ENCODE results near the gene MDFI.

The MDFI gene

GRCh38 chr6:41602422-41602743 lies 35.9 kb upstream of the MDFI start:
- Histone ChIP-seq H3K36me3 (ENCODE audit: control insufficient read depth in 2 of 2, insufficient read depth in 2 of 2, low read length in 2 of 2) (peaks cover 2 to 4% of the 10 kb centered on the region in 2 donors), H3K27ac (ENCODE audit: low read depth in 2 of 2, low read length in 2 of 2) (peak overlapping the region in 1 of 2 donors; percentile 16), H3K27me3 (ENCODE audit: control insufficient read depth in 2 of 2, insufficient read depth in 2 of 2, low read length in 2 of 2) (peaks cover 0 to 5% of the 10 kb centered on the region in 2 donors), H3K9ac (ENCODE audit: low read depth in 1 of 2, low read length in 2 of 2) (no peak overlapping the region), H3K9me3 (ENCODE audit: control insufficient read depth in 2 of 2, low read length in 2 of 2) (no peaks in the 10 kb centered on the region), H3K4me3 (ENCODE audit: low read length in 2 of 2) (no peak overlapping the region), H3K4me1 (ENCODE audit: control insufficient read depth in 2 of 2, insufficient read depth in 2 of 2, low read length in 2 of 2) (peaks cover 16 to 17% of the 10 kb centered on the region in 2 donors)

GRCh38 chr6:41602864-41603608 lies 35.2 kb upstream of the MDFI start:
- Histone ChIP-seq H3K27ac (ENCODE audit: low read depth in 2 of 2, low read length in 2 of 2) (peak overlapping the region in 1 of 2 donors; percentile 16), H3K27me3 (ENCODE audit: control insufficient read depth in 2 of 2, insufficient read depth in 2 of 2, low read length in 2 of 2) (peaks cover 0 to 5% of the 10 kb centered on the region in 2 donors), H3K4me3 (ENCODE audit: low read length in 2 of 2) (peak overlapping the region in 1 of 2 donors; percentile 50), H3K4me1 (ENCODE audit: control insufficient read depth in 2 of 2, insufficient read depth in 2 of 2, low read length in 2 of 2) (peaks cover 16 to 17% of the 10 kb centered on the region in 2 donors), H3K9me3 (ENCODE audit: control insufficient read depth in 2 of 2, low read length in 2 of 2) (no peaks in the 10 kb centered on the region), H3K36me3 (ENCODE audit: control insufficient read depth in 2 of 2, insufficient read depth in 2 of 2, low read length in 2 of 2) (peaks cover 0 to 4% of the 10 kb centered on the region in 2 donors), H3K9ac (ENCODE audit: low read depth in 1 of 2, low read length in 2 of 2) (peak overlapping the region; percentile 41 to 56)

DNA sequence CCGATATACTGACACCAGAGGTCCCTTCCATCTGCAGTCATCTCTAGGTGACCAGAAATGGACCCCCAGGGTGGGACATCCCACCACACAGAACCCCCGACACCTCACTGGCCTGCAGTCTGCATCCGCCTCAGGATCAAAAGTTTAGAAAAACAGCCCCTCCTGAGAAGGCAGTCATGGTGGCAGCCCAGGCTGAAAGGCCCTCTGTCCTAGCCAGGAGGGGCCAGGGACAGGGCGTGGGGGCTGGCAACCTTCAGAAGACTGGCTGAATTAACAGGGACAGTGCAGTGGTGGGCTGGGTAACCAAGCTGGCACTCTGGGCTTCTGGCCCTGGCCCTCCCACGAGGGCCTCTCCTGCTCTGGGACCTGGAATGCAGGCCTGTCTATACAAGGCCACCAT lies 34.3 kb upstream of the MDFI start:
- no peaks in the 10 kb centered on the region for H3K9me3 ChIP-seq (ENCODE audit: control insufficient read depth in 2 of 2, low read length in 2 of 2)
- H3K4me1 ChIP-seq (ENCODE audit: control insufficient read depth in 2 of 2, insufficient read depth in 2 of 2, low read length in 2 of 2), result peaks cover 16 to 17% of the 10 kb centered on the region in 2 donors
- no peak overlapping the region for H3K4me3 ChIP-seq (ENCODE audit: low read length in 2 of 2)
- H3K27me3 ChIP-seq (ENCODE audit: control insufficient read depth in 2 of 2, insufficient read depth in 2 of 2, low read length in 2 of 2), result peaks cover 0 to 5% of the 10 kb centered on the region in 2 donors
- no peak overlapping the region for H3K27ac ChIP-seq (ENCODE audit: low read depth in 2 of 2, low read length in 2 of 2)
- peaks cover 0 to under 1% of the 10 kb centered on the region in 2 donors for H3K36me3 ChIP-seq (ENCODE audit: control insufficient read depth in 2 of 2, insufficient read depth in 2 of 2, low read length in 2 of 2)
- no peak overlapping the region for H3K9ac ChIP-seq (ENCODE audit: low read depth in 1 of 2, low read length in 2 of 2)

- no peaks in the 10 kb centered on the region for H3K36me3 ChIP-seq (ENCODE audit: control insufficient read depth in 2 of 2, insufficient read depth in 2 of 2, low read length in 2 of 2)
- H3K27ac ChIP-seq (ENCODE audit: low read depth in 2 of 2, low read length in 2 of 2), result no peak overlapping the region
- H3K4me1 ChIP-seq (ENCODE audit: control insufficient read depth in 2 of 2, insufficient read depth in 2 of 2, low read length in 2 of 2), result peaks cover 16 to 17% of the 10 kb centered on the region in 2 donors
- H3K9ac ChIP-seq (ENCODE audit: low read depth in 1 of 2, low read length in 2 of 2), result no peak overlapping the region
- no peaks in the 10 kb centered on the region for H3K9me3 ChIP-seq (ENCODE audit: control insufficient read depth in 2 of 2, low read length in 2 of 2)
- H3K27me3 ChIP-seq (ENCODE audit: control insufficient read depth in 2 of 2, insufficient read depth in 2 of 2, low read length in 2 of 2), result peaks cover 0 to 5% of the 10 kb centered on the region in 2 donors
- no peak overlapping the region for H3K4me3 ChIP-seq (ENCODE audit: low read length in 2 of 2)
These were observed 32.6 kb upstream of the MDFI start for GRCh38 chr6:41605649-41606048.

DNA sequence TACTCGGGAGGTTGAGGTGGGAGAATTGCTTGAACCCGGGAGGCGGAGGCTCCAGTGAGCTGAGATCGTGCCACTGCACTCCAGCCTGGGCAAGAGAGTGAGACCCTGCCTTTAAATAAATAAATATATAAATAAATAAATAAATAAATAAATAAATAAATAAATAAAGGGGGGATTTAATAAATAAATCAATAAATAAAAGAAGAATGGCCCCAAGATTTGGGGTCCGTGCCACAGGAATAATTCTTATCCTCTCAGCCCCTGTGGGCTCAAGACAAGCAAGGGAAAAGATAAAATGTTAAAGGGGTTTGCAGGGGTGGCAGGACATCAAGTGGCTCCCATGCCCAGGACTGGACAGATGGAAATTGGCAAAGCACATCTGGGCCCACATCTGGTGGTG lies 31.2 kb upstream of the MDFI start:
- Histone ChIP-seq H3K4me1 (ENCODE audit: control insufficient read depth in 2 of 2, insufficient read depth in 2 of 2, low read length in 2 of 2) (peaks cover 13% of the 10 kb centered on the region in 2 donors), H3K9me3 (ENCODE audit: control insufficient read depth in 2 of 2, low read length in 2 of 2) (no peaks in the 10 kb centered on the region), H3K4me3 (ENCODE audit: low read length in 2 of 2) (no peak overlapping the region), H3K27me3 (ENCODE audit: control insufficient read depth in 2 of 2, insufficient read depth in 2 of 2, low read length in 2 of 2) (peaks cover 0 to 5% of the 10 kb centered on the region in 2 donors), H3K27ac (ENCODE audit: low read depth in 2 of 2, low read length in 2 of 2) (no peak overlapping the region), H3K9ac (ENCODE audit: low read depth in 1 of 2, low read length in 2 of 2) (no peak overlapping the region), H3K36me3 (ENCODE audit: control insufficient read depth in 2 of 2, insufficient read depth in 2 of 2, low read length in 2 of 2) (no peaks in the 10 kb centered on the region)

DNA sequence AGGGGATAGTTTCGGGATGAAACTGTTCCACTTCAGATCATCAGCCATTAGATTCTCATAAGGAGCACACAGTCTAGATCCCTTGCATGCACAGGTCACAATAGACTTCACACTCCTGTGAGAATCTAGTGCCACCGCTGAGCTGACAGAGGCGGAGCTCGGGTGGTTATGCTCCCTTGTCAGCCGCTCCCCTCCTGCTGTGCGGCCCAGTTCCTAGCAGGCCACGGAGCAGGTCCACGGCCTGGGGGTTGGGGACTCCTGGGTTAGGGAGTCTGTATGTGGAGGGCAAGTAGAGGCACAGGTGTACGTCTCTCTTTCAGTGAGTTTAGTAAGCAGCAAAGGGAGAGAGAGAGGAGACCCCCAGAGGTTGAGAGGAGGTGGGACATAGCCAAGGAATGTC lies 30.5 kb upstream of the MDFI start:
- Histone ChIP-seq H3K9me3 (ENCODE audit: control insufficient read depth in 2 of 2, low read length in 2 of 2) (peaks cover 0 to 4% of the 10 kb centered on the region in 2 donors), H3K4me3 (ENCODE audit: low read length in 2 of 2) (no peak overlapping the region), H3K4me1 (ENCODE audit: control insufficient read depth in 2 of 2, insufficient read depth in 2 of 2, low read length in 2 of 2) (peaks cover 6% of the 10 kb centered on the region in 2 donors), H3K9ac (ENCODE audit: low read depth in 1 of 2, low read length in 2 of 2) (no peak overlapping the region), H3K27me3 (ENCODE audit: control insufficient read depth in 2 of 2, insufficient read depth in 2 of 2, low read length in 2 of 2) (peaks cover 0 to 5% of the 10 kb centered on the region in 2 donors), H3K36me3 (ENCODE audit: control insufficient read depth in 2 of 2, insufficient read depth in 2 of 2, low read length in 2 of 2) (no peaks in the 10 kb centered on the region), H3K27ac (ENCODE audit: low read depth in 2 of 2, low read length in 2 of 2) (no peak overlapping the region)

GRCh38 chr6:41608443-41609151 lies 29.7 kb upstream of the MDFI start:
- H3K27me3 ChIP-seq (ENCODE audit: control insufficient read depth in 2 of 2, insufficient read depth in 2 of 2, low read length in 2 of 2), result peaks cover 0 to 5% of the 10 kb centered on the region in 2 donors
- no peaks in the 10 kb centered on the region for H3K36me3 ChIP-seq (ENCODE audit: control insufficient read depth in 2 of 2, insufficient read depth in 2 of 2, low read length in 2 of 2)
- no peak overlapping the region for H3K4me3 ChIP-seq (ENCODE audit: low read length in 2 of 2)
- no peaks in the 10 kb centered on the region for H3K4me1 ChIP-seq (ENCODE audit: control insufficient read depth in 2 of 2, insufficient read depth in 2 of 2, low read length in 2 of 2)
- no peak overlapping the region for H3K9ac ChIP-seq (ENCODE audit: low read depth in 1 of 2, low read length in 2 of 2)
- peaks cover 0 to 7% of the 10 kb centered on the region in 2 donors for H3K9me3 ChIP-seq (ENCODE audit: control insufficient read depth in 2 of 2, low read length in 2 of 2)
- no peak overlapping the region for H3K27ac ChIP-seq (ENCODE audit: low read depth in 2 of 2, low read length in 2 of 2)

DNA sequence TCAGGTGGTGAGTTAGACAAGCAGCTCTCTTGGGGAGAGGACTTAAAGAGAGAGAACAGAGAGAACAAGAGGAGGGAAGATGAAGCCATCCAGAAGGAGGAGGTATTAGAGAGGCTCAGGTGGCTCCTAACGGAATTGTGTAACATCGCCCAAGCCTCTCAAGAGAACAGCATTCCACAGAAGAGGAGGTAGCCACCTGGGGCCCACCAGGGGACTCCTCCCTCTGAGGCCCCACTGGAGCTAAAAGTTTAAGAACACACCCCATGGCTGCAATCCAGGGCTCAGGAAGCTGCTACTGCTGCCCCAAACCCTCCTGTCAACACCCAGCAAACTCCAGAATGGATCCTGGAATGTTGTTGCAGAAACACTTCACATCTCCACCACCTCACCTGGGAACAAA lies 23.6 kb upstream of the MDFI start:
- peaks cover 0 to 7% of the 10 kb centered on the region in 2 donors for H3K9me3 ChIP-seq (ENCODE audit: control insufficient read depth in 2 of 2, low read length in 2 of 2)

DNA sequence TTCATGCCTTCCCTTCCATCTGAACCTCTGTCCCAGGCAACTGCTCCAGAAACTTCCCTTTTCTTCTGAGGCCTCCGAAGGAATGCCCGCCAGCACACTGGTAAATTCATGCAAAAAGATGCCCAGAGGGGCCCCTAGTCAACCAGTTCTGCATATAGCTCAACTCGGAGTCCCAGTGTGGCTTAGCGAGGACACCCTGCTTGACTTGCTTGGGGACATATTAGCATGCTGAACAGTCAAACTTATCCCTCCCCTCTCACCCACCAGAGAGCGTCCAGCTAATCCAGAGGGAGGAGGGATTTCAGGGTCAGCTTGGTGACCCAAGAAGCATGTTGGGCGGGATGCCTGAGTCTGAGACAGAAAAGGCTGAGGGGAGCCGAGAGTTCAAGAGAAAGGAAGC lies 23.0 kb upstream of the MDFI start:
- H3K36me3 ChIP-seq (ENCODE audit: control insufficient read depth in 2 of 2, insufficient read depth in 2 of 2, low read length in 2 of 2), result no peaks in the 10 kb centered on the region
- peaks cover 0 to 7% of the 10 kb centered on the region in 2 donors for H3K9me3 ChIP-seq (ENCODE audit: control insufficient read depth in 2 of 2, low read length in 2 of 2)
- H3K4me3 ChIP-seq (ENCODE audit: low read length in 2 of 2), result no peak overlapping the region
- peaks cover 0 to 6% of the 10 kb centered on the region in 2 donors for H3K27me3 ChIP-seq (ENCODE audit: control insufficient read depth in 2 of 2, insufficient read depth in 2 of 2, low read length in 2 of 2)
- no peak overlapping the region for H3K9ac ChIP-seq (ENCODE audit: low read depth in 1 of 2, low read length in 2 of 2)
- H3K4me1 ChIP-seq (ENCODE audit: control insufficient read depth in 2 of 2, insufficient read depth in 2 of 2, low read length in 2 of 2), result no peaks in the 10 kb centered on the region
- no peak overlapping the region for H3K27ac ChIP-seq (ENCODE audit: low read depth in 2 of 2, low read length in 2 of 2)

More for the DNA sequence above, 23.6 kb upstream of the MDFI start:
- Histone ChIP-seq H3K9ac (ENCODE audit: low read depth in 1 of 2, low read length in 2 of 2) (no peak overlapping the region), H3K36me3 (ENCODE audit: control insufficient read depth in 2 of 2, insufficient read depth in 2 of 2, low read length in 2 of 2) (no peaks in the 10 kb centered on the region), H3K4me3 (ENCODE audit: low read length in 2 of 2) (no peak overlapping the region), H3K27ac (ENCODE audit: low read depth in 2 of 2, low read length in 2 of 2) (no peak overlapping the region), H3K4me1 (ENCODE audit: control insufficient read depth in 2 of 2, insufficient read depth in 2 of 2, low read length in 2 of 2) (no peaks in the 10 kb centered on the region), H3K27me3 (ENCODE audit: control insufficient read depth in 2 of 2, insufficient read depth in 2 of 2, low read length in 2 of 2) (peaks cover 0 to 6% of the 10 kb centered on the region in 2 donors)

DNA sequence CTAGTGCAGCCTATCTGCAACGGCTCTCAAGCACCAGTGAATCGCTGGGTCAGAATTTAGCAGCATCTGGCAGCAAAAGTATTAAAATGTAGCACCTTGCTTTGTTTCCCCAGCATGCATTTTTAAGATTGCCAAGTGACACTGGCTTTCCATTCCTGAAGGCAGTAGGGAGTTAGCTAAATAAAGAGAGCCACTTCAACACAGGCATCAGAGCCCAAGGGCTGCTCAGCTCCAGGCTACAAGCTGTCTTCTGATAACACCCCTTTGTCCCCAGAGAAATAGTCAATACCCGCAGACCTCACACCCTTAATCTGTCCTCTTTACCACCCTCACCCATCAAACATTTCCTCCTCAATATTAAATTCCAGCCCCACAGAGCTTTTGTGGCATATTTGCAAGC lies 19.7 kb upstream of the MDFI start:
- no peaks in the 10 kb centered on the region for H3K9me3 ChIP-seq (ENCODE audit: control insufficient read depth in 2 of 2, low read length in 2 of 2)
- H3K27ac ChIP-seq (ENCODE audit: low read depth in 2 of 2, low read length in 2 of 2), result no peak overlapping the region
- H3K4me3 ChIP-seq (ENCODE audit: low read length in 2 of 2), result no peak overlapping the region
- no peaks in the 10 kb centered on the region for H3K36me3 ChIP-seq (ENCODE audit: control insufficient read depth in 2 of 2, insufficient read depth in 2 of 2, low read length in 2 of 2)
- no peak overlapping the region for H3K9ac ChIP-seq (ENCODE audit: low read depth in 1 of 2, low read length in 2 of 2)
- no peaks in the 10 kb centered on the region for H3K4me1 ChIP-seq (ENCODE audit: control insufficient read depth in 2 of 2, insufficient read depth in 2 of 2, low read length in 2 of 2)
- peaks cover 0 to 6% of the 10 kb centered on the region in 2 donors for H3K27me3 ChIP-seq (ENCODE audit: control insufficient read depth in 2 of 2, insufficient read depth in 2 of 2, low read length in 2 of 2)

Data from mucosa of rectum (tissue), 2 donors.